ENCODE measurements around the gene GPR153.

DNA sequence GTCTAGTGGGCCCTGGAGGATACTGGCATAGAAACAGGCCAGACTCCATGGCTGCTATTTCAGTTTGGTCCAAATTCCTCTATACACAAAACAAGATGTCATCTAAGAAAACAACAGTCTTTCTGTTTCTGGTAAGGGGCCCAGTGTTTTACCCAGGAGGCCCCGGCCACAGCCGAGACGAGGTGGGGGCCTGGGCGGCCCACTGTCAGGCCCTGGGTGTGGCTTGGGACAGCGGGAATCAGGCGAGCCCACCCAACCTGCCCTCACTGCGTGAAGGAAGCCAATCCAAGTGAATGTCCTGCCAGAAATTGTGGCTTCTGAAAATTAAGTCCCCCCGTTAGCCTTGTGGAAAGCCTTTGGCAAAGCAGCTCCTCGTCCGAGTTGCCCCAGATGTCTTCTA lies 31.2 kb upstream of the GPR153 start:
- TF ChIP-seq POLR2AphosphoS5 (IDR thresholded peaks at IDR 0.05; ENCODE audit: low read depth, low read length): no peak
- TF ChIP-seq, protein P1, sequence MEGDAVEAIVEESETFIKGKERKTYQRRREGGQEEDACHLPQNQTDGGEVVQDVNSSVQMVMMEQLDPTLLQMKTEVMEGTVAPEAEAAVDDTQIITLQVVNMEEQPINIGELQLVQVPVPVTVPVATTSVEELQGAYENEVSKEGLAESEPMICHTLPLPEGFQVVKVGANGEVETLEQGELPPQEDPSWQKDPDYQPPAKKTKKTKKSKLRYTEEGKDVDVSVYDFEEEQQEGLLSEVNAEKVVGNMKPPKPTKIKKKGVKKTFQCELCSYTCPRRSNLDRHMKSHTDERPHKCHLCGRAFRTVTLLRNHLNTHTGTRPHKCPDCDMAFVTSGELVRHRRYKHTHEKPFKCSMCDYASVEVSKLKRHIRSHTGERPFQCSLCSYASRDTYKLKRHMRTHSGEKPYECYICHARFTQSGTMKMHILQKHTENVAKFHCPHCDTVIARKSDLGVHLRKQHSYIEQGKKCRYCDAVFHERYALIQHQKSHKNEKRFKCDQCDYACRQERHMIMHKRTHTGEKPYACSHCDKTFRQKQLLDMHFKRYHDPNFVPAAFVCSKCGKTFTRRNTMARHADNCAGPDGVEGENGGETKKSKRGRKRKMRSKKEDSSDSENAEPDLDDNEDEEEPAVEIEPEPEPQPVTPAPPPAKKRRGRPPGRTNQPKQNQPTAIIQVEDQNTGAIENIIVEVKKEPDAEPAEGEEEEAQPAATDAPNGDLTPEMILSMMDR (IDR thresholded peaks at IDR 0.05): no peak
- TF ChIP-seq, protein P2, sequence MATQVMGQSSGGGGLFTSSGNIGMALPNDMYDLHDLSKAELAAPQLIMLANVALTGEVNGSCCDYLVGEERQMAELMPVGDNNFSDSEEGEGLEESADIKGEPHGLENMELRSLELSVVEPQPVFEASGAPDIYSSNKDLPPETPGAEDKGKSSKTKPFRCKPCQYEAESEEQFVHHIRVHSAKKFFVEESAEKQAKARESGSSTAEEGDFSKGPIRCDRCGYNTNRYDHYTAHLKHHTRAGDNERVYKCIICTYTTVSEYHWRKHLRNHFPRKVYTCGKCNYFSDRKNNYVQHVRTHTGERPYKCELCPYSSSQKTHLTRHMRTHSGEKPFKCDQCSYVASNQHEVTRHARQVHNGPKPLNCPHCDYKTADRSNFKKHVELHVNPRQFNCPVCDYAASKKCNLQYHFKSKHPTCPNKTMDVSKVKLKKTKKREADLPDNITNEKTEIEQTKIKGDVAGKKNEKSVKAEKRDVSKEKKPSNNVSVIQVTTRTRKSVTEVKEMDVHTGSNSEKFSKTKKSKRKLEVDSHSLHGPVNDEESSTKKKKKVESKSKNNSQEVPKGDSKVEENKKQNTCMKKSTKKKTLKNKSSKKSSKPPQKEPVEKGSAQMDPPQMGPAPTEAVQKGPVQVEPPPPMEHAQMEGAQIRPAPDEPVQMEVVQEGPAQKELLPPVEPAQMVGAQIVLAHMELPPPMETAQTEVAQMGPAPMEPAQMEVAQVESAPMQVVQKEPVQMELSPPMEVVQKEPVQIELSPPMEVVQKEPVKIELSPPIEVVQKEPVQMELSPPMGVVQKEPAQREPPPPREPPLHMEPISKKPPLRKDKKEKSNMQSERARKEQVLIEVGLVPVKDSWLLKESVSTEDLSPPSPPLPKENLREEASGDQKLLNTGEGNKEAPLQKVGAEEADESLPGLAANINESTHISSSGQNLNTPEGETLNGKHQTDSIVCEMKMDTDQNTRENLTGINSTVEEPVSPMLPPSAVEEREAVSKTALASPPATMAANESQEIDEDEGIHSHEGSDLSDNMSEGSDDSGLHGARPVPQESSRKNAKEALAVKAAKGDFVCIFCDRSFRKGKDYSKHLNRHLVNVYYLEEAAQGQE (IDR thresholded peaks at IDR 0.05; ENCODE audit: low read depth, low read length): no peak
- no peak for TF ChIP-seq EP300 (IDR thresholded peaks at IDR 0.05; ENCODE audit: borderline replicate concordance in 1 of 2, low read depth in 1 of 2, low read length in 1 of 2)
- TF ChIP-seq MEF2A (IDR thresholded peaks at IDR 0.05; ENCODE audit: borderline replicate concordance, low read depth): no peak
- TF ChIP-seq, protein P3, sequence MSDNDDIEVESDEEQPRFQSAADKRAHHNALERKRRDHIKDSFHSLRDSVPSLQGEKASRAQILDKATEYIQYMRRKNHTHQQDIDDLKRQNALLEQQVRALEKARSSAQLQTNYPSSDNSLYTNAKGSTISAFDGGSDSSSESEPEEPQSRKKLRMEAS (IDR thresholded peaks at IDR 0.05; ENCODE audit: low read depth): no peak
- TF ChIP-seq RCOR1 (IDR thresholded peaks at IDR 0.05; ENCODE audit: low read length): no peak
- no peak for TF ChIP-seq RAD21 (IDR thresholded peaks at IDR 0.05; ENCODE audit: low read length)
- TF ChIP-seq, protein P4, sequence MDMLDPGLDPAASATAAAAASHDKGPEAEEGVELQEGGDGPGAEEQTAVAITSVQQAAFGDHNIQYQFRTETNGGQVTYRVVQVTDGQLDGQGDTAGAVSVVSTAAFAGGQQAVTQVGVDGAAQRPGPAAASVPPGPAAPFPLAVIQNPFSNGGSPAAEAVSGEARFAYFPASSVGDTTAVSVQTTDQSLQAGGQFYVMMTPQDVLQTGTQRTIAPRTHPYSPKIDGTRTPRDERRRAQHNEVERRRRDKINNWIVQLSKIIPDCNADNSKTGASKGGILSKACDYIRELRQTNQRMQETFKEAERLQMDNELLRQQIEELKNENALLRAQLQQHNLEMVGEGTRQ (IDR thresholded peaks at IDR 0.05; ENCODE audit: borderline replicate concordance, low read depth, low read length): no peak
- TF ChIP-seq NRF1 (IDR thresholded peaks at IDR 0.05; ENCODE audit: low read depth, low read length): no peak
- no peak for TF ChIP-seq EZH2phosphoT487 (IDR thresholded peaks at IDR 0.05; ENCODE audit: borderline replicate concordance, low read depth)
- TF ChIP-seq, protein P5, sequence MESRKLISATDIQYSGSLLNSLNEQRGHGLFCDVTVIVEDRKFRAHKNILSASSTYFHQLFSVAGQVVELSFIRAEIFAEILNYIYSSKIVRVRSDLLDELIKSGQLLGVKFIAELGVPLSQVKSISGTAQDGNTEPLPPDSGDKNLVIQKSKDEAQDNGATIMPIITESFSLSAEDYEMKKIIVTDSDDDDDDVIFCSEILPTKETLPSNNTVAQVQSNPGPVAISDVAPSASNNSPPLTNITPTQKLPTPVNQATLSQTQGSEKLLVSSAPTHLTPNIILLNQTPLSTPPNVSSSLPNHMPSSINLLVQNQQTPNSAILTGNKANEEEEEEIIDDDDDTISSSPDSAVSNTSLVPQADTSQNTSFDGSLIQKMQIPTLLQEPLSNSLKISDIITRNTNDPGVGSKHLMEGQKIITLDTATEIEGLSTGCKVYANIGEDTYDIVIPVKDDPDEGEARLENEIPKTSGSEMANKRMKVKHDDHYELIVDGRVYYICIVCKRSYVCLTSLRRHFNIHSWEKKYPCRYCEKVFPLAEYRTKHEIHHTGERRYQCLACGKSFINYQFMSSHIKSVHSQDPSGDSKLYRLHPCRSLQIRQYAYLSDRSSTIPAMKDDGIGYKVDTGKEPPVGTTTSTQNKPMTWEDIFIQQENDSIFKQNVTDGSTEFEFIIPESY (IDR thresholded peaks at IDR 0.05; ENCODE audit: borderline replicate concordance, low read depth): no peak
- TF ChIP-seq GATA2 (CRISPR knock-in tag; IDR thresholded peaks at IDR 0.05): no peak
- TF ChIP-seq ELF1 (IDR thresholded peaks at IDR 0.05): no peak

Measured in SK-N-SH (cell line).